DND-41 (cell line): ENCODE data around the gene OTOP3.

ENCODE experiments used
- CTCF ChIP-seq: IDR thresholded peaks from 2 replicates; pipeline ENCODE4 v1.5.1; 2012; ENCODE audit warnings: borderline replicate concordance, low read length, moderate library complexity, mild to moderate bottlenecking; ENCODE audit not compliant: poor library complexity, severe bottlenecking; ENCODE audit errors: extremely low read depth
- EZH2 ChIP-seq: IDR thresholded peaks from 3 replicates; pipeline ENCODE4 v1.6.1; 2012; ENCODE audit warnings: borderline replicate concordance, low read depth, mild to moderate bottlenecking, moderate library complexity, low read length, inconsistent platforms; ENCODE audit not compliant: severe bottlenecking

- TF ChIP-seq CTCF = no peak
- TF ChIP-seq EZH2 = no peak
Measured at GRCh38 chr17:74892974-74893911, 42.5 kb upstream of the OTOP3 start, which contains the start of gene FADS6.
